GM19023 (cell line): ENCODE results near the gene CER1.
A peak's percentile ranks its signal among the peaks of the same experiment; 100 is the strongest.

ENCODE experiments used
- ATAC-seq: cut with Tn5 transposase; IDR thresholded peaks from one replicate; pipeline ENCODE4 v1.9.1; 2021; ENCODE audit warnings: mild to moderate bottlenecking, moderate library complexity; ENCODE audit not compliant: unreplicated experiment

The CER1 gene

GRCh38 chr9:14722391-14723035 is at the start of gene CER1:
TSS of gene CER1 (minus strand) at chr9:14722733. CDS start at chr9:14722672, 61 bp downstream.
- no peak for ATAC-seq

- ATAC-seq, result no peak
Observed at GRCh38 chr9:14770592-14770991, 48.1 kb upstream of the CER1 start.

DNA sequence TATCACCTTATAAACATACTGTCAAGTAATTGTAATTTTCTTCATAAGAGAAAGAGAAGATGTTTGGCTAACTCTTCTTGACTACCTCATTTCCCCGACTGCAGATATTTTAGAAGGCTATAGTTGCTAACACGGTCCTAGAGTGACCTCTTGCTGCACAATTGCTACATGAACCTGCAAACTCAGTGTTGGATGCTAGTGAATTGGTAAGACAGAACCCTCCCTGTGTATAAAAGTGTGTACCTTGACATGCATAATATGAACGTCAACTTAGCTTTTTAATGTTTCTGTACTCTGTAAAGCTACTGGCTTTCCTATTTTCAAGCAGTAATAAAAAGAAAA is 46.7 kb upstream of the CER1 start:
- no peak for ATAC-seq

DNA sequence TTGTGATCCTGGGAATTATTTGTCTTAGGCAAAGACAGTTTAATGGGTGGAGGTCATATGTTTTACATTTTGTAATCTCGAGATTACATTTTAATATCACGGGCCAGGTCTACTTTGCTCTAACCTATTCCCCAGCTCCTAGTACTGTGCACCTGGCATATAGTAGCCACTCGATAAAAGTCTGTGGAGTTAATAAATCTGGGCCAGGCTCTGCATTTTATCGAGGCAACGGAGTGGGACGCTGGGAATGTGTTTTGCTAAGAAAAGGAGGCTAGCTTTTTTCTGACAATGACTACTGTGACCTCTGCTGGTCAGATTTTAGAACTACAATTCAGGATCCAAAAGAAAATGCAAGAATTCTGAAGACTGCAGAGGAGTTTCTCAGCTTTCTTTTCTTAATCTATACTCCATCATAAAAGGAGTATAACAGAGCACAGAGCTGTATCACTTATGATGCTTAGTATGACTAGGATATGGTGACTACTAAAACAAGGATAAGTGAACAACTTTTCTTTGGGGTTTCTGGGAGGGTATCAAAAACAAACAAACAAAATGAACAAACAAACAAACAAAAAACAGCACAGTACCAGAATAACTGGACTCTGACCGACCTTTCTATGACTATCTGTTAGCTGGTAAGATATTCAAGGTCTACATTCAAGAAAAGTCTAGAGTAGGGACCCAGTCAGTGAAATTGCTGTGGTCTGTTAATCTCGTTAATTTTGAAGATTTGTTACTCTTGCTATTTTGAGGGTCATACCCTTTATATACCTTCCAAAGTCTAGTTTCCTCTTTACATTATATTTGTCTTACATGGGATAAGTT is 46.1 kb upstream of the CER1 start:
- no peak for ATAC-seq

- no peak for ATAC-seq
Observed at GRCh38 chr9:14766299-14766698, 43.8 kb upstream of the CER1 start.

GRCh38 chr9:14761584-14761983 is 39.1 kb upstream of the CER1 start:
- ATAC-seq, result no peak

DNA sequence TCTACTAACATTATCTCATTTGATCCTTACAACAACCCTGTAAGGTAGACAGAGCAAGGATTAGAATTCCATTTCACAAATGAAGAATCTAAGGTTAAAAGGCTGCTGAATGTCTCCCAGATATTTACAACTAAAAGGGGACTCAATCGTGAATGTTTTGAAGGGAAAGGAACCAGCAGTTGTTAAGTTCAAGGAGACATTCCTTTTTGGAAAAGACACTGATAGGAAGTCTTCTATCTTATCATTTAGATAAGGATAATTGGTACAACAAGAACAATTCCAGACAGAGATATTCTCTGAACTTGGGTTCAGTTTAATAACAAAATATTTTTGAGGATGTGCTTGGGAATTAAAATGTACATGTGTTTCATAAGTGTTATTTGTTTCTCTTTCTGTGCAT is 37.5 kb upstream of the CER1 start:
- ATAC-seq, result no peak

DNA sequence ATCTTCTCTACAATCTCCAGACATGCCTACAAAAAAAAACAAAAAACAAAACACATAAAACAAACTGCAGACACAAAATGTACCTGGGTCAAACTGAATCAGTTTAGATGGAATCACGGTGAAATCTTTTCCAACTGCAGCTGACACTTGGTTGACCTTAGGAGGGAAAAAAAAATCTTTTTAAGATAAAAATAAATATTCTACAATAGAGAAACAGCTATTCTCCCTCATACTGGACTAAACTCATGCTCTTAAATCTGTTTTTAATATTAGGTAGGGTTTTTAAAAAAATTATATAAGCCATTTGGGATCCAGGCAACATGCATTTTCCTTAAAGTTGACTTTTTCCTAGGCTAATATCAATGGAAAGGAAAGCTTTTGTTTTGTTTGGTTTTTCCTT is 33.8 kb upstream of the CER1 start:
- no peak for ATAC-seq

DNA sequence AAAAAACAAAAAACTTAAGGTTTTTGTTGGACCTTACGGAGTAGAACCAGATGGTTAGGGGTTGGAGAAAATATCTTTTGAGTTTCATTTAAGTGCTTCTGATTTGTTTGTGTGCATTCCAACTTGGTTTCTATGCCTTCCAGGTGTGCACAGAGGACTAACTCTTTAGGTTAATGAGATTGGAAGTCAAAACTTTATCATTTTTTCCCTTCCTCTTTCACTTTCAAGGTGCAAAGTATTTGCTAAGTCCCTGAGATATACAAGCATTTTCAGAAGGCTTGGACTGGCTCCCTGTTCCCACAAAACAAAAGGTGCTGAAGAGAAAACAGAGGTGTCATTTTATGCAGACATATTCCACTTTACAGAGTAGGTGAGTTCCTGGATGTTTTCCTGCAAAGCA is 30.3 kb upstream of the CER1 start:
- no peak for ATAC-seq

DNA sequence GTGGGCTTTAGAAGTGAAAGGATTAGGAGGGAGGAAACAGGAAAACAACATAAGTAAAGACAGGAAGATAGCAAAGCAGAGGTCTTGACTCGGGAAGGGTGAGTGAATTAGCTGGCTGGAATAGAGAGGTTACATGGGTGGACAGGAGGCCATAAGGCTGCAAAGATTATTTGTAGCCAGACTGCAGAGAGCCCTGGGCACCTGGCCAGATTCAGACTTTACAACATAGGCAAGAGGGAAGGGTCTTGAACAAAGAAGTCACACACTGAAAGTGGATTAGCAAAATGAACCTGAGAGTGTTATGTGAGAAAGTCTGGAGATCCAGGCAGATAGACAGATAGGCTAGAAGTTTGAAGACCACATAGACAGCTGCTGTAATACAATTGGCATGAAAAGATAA is 29.7 kb upstream of the CER1 start:
- no peak for ATAC-seq

DNA sequence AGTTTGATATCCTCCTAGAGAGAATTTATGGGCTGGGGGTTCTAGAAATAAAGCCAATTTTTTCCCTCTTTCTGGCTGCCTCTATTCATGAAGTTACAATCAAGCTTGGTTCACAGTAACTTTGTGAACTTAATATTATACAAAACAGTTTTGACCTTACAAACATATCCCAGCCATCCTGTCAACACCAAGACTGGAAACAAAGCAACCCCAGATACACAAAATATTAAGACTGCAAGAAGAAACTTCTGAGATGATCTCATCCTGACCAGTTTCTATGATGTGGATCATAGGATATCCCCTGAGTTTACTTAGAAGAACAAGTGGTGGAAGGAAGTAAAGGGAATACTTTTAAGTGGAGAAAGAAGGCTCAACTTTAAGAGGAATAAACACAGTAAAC is 28.3 kb upstream of the CER1 start:
- ATAC-seq, result no peak

GRCh38 chr9:14749741-14750211 is 27.2 kb upstream of the CER1 start:
- ATAC-seq, result no peak

GRCh38 chr9:14748373-14748772 is 25.8 kb upstream of the CER1 start:
- no peak for ATAC-seq

DNA sequence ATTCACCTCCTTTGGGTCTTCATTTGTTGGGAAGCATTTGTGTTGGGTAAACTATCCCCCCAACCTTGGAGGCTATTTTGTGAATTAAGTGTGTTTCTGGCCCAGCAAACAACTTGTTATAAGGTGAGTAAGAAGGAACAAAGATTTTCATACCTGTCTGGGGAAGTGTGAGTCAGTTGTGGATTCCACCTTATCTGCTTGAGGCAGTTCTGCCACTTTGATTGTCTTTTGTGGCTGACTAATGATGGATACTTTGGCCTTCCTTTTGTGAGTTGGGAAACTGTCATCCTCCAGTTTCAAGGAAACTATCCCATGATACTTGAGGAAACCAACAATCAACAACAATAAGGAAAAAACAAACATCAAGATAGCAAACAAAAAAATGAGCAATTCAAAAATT is 24.6 kb upstream of the CER1 start:
- ATAC-seq, result no peak

DNA sequence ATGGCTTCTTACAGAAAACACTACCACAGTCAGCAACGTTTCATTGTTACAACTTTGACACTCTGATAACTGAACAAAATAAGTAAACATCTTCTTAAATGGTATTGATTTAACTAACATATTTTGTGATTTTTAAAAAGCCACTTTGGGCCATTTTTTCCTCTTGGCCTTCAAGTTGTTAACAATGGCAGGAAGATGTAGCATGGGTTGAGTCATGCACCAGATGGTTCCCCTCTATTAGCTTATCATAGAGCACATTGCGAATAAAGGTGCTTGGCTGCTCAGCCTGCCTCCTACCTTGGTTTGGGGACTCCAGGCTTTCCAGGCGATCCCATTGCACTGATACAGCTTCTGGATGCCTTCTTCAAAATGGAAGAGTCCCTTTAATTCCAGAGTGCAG is 24.1 kb upstream of the CER1 start:
- no peak for ATAC-seq

GRCh38 chr9:14744768-14745167 is 22.2 kb upstream of the CER1 start:
- ATAC-seq, result no peak

GRCh38 chr9:14741369-14741768 is 18.8 kb upstream of the CER1 start:
- ATAC-seq, result peak; percentile 99

- ATAC-seq, result no peak
Observed at GRCh38 chr9:14733133-14733532, 10.6 kb upstream of the CER1 start.

DNA sequence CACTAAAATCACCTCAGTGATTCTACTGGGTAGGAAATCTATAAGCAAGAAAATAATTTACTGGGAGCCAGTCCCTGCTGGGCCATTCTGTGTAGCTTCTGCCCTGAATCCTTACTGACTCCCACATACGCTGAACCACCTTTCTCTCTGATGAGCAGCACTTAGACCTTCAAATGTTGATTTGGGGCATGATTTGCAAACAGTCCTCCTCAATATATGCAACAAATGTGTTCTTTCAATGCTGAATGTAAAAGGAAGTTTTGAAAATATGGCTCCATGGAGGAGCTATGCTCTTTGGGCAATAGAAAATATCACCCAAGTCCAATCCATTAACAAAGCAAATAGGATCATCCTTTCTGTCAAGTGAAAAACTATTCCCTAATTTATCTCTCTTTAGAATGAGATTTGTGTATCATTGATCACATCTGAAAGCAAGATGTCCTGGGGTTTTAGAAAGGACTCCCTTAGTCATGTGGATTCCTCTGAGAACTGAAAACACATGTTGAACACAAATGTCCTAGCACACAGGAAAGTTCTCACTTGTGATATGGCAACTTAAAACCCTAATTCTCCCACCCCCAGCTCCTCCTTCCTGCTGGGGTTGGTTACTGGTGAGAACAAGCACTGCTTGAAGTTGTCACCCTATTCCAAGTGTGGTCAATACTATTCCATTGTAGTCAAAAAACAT is 8.9 kb upstream of the CER1 start:
- ATAC-seq, result no peak

GRCh38 chr9:14730461-14730898 is 7.9 kb upstream of the CER1 start:
- ATAC-seq, result no peak

DNA sequence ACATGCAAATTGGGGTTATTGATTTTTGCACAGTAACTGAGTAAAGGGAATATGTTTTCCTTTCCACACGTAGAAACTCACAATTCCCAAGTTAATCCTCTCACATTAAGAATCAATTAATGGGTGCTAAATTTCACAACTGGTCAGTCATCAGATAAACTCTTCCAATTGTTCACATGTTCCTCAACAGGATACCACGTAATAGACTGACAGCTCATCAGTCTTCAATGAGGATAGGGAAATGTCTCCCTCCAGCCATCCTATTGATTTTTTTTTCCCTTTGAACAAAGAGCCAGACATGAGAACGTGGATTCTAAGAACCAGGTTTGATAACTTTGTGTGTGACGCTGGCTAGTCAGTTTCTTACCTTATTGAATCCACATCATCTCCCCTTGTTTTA is 768 bp upstream of the CER1 start:
- no peak for ATAC-seq
